ENCODE results near the gene PRPF18.

Gene PRPF18

DNA sequence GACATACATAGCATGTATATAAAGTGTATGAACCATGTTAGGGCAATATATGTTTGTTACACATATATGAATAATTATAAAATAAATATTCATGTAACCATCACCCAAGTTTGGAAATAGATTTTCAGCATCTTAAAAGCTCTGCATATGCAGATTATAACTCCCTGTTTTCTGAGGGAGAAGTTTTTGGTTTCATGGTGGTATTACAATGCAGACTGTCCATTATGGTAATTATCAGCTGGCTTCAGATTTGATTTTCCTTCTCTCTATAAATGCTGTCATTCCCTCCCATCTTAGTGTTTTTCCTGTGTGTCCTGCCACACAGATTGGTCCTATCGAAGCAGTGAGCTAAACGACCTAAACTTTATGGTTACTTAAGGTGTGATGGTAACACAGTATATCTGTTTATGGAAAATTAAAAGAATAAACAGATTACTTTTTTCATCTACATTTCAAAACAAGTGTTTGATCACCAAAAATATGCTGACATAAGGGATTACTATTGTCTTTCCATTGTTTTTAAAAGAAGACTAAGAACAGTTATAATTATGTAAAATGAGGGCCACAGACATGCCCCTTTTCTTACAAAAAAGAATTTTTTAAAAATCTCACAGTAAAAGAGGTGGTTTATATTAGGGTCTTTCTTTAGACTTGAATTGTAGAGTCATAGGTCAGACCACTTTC is 17.7 kb downstream of the PRPF18 start:
- no peak for DNase-seq (ENCODE audit: low read depth)

DNA sequence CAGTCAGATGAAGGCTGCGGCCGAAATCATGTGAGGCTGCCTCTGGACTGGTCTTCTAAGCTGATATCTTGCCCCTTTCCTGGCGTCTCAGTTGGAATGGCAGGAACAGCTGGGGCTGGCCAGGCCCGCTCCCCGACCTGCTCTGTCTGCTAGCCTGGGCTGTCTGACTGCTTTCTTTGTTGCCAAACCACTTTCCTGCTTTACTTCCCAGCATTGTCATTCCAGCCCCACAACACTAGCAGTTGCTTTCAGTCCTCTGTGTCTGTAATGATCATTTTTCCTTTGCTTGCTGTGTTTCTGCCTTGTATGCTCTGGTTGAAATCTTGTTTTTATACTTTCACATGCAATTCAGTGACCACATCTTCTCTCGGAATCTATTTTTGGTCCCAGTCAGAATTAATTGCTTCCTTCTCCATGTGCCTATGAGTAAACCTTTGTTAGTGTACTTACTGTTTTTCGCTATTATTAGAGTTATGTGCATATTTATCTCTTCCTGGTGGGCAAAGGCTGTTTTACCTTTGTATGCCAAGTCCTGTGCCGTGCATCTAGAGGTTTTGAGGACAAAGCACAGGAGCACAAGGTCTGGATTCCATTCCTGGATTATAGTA is 21.6 kb downstream of the PRPF18 start:
- no peak for DNase-seq (ENCODE audit: low read depth)

DNA sequence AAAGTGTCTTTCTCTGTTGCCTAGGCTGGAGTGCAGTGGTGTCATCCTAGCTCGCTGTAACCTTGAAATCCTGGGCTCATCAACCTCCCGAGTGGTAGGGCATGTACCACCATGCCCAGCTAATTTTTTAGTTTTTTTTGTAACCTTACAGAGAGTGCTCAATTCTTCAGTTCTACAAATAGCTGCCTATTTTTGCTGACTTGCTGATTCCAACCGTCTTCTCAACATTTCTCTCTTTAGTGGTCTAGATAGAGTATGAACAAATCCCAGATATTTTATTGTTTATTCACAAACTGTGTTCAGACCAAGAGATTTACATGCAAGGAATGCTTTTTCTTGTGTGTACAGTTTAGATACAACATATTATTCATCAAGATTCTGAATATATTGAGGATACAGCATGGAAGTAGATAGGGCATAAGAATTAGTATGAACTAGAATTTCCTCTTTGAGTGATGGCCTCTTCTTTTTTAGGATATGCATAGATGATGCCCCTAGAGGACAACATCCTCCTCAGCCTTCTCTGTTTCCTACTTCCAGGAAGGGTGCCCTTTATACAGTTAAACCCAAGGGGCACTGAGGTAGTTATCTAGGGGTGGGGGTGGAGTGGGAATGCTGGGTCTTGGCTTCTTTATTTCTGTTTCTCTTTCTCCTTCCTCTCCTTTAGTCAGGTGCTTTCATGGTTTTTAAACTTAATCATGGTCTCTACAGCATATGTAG is 26.0 kb downstream of the PRPF18 start:
- no peak for DNase-seq (ENCODE audit: low read depth)

DNA sequence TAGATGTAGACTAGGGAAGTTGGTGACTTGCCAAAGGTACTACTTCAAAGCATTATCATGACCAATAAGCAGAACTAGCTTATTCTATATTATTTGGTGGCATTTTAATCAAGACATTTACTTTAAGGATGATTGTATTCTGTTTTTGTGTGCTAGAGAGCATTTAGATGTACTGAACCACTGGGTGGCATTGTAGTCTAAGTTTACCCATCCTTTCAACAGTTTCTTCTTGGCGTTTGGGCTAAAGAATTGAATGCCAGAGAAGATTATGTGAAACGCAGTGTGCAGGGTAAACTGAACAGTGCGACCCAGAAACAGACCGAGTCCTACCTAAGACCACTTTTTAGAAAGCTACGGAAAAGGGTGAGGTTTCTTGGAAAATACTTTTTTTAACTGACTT is 26.8 kb downstream of the PRPF18 start:
- no peak for DNase-seq (ENCODE audit: low read depth)

DNA sequence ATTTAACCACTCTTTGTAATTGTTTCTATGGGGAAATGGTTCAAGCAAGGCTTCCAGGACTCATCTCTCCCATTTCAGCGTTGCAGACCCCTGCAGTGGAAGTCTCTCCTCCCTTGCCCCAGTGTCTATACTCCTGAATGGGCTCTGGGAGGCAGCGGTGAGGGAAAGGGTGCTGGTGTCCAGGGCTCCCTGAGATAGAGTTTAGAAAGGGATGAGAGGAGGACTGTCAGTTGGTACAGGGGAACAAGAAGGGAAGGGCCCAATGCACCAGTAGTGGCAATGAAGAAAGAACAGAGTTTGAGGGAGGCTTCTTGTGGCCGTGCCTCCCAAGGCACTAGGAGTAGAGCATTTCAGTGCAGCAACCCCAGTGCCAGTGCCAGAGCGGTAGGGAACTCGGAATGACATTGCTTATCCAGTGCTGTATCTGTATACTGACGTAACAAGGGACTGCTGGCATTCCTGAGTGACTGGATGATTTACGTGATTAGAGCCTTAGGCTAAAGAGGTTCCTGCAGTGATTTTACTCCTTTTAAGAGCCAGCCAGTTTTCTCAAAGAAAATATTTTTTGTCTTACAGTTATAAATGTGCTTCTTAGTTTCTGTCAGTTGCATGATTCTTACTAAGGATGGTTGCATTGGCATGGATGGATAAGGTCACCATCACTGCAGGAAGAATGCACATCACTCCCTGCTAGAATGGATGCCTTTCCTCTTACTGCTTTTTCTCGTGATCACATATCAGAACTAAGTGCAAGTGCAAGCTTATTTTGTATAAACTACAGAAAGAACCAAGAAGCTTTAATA is 28.0 kb downstream of the PRPF18 start:
- no peak for DNase-seq (ENCODE audit: low read depth)

DNA sequence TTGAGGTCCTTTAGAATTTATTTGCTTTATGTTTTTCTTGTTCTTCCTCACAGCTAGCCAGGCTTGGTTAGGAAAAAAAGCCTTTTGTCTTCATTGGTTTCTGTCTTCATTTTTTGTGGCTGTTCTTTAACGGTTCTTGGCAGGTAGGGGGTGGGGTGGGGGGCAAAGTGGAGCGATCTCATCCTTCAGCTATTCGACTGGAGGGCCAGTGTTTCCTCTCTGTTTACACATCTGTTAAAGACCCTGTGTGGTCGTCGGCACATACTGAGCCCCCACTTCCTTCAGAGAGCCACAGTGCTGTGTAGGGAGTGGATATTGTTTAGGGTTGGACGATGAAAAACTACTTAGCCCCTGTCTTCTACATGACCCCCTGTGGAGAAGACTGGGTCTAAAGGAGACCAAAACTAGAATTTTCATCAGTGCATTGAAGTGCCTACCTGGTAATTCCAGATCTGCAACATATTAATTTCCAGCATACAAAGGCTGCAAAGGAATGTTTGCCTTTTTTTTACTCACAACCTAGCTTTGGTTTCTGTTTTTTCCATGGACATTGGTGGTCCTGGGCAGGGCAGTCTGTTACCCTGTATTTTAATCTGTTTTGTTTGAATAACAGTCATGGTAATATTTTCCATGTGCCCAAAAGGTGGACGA is 29.0 kb downstream of the PRPF18 start:
- DNase-seq (ENCODE audit: low read depth) = no peak

DNA sequence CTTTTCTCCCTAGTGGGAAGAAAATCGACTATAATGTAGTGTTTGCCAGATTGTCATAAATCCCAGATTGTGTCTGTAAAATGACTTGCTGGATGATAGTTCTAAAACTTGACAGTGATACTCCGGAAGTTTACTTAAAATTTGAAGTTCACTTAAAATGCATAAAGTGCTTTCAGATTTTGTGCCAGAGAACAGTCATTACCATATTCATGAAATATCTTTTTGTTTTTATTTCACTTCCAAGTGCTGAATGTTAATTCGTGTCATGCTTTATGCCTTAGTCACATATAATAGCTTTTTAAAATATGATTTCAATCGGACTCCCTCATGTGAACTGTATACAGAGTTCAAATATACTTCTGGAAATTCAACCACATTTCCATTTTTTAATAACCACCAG is 30.4 kb downstream of the PRPF18 start:
- no peak for DNase-seq (ENCODE audit: low read depth)

DNA sequence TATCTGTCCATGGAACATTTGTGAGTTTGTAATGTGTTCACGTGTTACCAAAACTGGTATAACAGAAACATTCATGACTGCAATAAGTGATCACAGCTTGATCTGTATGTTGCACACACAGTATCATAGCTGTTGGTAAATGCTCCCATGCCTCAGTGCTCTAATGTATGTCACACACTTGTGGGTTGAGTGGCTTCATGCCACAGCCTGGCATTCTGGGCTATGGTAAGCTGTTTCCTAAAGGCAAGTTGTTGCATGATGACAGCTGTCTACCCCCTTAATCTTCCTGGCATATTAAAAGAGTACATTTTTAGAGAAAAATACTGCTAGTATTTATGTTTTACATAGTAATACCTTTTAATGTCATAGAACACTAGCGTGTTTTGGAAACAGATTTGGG is 35.2 kb downstream of the PRPF18 start:
- DNase-seq (ENCODE audit: low read depth) = no peak

DNA sequence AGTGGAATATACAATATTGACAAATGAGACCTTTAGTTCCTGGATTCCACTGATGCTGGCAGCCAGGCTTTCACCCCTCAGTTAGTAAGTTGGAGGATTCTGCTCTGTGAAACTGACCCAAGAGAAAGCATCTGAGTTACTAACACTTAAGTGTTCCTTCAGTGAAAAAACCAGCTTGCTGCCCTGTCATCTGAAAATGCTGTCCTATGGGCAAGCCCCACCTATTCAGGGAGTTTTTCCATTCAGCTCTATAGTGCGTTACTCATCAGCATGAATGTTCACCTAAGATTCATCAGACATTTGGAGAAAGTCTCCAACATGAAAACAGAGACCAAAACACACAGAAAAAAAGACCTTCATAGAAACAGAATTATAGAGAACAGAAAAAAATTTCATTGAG is 37.9 kb downstream of the PRPF18 start:
- DNase-seq (ENCODE audit: low read depth) = no peak

DNA sequence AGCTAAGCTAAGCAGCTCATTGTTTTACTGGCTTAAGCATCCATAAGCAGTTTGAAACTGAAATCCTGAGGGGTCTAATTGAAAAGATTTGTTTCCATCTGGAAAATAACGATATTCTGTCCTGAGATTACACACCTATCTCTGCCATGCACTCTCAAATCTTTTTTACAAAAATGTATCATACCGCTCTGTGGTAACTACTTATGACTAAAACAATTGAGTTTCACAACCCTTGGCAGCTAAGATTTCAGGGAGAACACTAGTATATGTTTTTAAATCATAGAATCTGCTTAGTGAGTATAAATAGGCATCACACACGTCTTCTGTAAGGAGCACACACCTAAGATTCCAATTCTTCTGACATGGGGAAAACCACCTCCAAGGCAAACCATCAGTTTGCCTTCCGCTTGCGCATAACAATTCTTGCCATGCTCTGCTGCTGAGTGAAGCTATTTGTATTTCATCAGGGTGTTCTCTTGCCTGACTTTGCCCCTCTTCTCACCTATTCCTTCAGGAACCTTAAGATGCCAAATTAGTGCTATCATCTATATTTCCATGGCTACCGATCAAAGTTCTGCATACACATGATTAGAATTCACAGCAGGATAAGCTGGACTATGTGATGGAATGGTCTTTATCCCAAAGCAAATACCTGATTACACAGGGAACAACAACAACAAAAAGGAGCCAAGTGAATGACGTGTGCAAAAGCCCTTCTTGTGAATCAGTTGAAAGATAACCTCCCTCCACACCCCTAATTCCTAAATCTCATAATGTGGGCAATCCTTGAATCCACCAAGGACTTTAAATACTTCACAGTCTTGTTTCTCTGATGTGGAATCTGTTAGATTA is 40.9 kb downstream of the PRPF18 start:
- no peak for DNase-seq (ENCODE audit: low read depth)

DNA sequence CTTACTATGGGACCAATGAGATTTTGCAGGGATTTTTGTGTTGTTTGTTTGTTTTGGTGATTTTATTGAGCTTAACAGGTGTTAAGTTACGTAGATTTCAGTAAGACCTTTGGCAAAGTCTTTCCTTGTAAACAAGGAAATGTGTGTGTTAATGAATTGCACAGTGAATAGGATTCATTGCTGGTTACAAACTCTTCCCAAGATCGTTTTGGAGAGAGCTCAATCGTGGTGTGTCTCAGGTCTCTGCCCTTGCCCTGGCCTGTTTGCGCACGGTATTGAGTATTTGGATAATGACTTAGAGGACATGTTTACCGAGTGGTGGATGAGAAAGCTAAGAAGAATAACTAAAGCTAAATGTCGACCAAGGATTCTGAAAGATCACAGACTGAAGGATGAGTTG is 41.9 kb downstream of the PRPF18 start:
- no peak for DNase-seq (ENCODE audit: low read depth)

DNA sequence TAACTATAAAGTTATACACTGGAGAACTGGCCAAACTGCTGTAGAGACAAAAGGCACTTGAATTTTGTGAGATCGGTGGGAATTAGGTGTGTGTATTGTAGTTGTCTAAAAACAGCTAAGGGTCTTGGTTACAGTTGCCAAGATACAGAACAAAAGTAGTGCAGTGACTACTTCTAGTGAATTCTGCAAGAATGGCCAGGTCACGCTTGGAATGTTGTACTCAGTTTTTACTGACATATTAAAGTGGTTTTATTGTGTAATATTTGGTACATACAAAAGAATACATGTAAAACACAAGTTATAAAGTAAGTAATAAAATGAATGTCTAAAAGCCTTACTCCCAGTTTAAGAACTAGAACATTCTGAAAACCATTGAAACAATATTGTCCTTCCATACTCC is 42.4 kb downstream of the PRPF18 start:
- no peak for DNase-seq (ENCODE audit: low read depth)

DNA sequence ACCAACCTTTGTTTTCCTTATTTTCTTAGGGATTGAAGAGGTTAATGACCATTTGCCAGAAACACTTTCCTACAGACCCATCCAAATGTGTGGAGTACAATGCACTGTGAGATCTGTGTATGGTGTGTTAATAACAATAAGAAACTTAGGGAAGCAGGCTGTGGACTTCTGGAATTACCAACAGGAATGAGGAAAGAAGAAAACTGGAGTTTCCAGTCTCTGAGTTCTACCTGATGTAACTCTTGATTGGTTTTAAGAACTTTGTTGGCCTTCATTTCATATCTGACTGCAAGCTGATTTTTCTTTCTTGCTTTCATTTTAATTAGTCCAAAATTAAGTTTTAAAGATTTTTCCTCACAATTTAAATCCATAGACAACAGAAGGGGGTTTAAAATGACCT is 43.5 kb downstream of the PRPF18 start:
- no peak for DNase-seq (ENCODE audit: low read depth)

DNA sequence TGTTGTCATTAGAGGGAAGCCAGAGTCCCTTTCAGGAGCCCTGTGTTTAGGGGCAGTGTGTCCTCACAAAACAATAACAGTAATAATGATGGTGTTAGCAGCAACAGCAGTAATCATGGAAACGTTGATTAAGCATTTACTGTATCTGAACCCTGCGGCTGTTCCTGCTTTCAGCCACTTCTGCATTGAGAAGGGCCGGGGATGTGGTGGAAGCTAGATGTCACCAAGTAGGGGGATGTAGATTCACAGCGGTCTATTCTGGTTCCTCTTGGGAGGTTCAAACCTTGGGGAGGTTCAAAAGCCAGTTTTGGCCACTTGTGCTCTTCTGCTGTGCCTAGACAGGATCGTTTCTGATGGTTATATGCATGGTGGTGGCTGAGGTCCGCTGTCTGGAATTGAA is 44.8 kb downstream of the PRPF18 start:
- no peak for DNase-seq (ENCODE audit: low read depth)

DNA sequence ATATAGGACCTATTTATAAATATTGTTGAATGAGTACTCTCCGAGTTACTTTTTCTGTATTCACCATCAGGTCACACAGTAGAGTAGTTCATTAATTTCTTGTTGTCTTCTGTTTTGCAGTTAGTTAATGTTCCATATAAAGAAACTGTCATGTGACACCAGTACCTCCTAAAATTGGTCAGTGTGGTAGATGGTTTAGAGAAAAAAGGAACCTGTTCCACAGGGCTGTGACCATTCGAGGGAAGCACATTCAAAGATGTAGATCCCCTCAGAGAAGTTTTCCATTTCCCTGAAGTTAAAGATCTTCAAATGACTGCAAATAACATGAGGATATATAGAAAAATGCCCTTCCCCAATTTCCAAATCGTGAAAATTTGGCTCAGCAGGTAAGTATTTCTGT is 45.7 kb downstream of the PRPF18 start:
- DNase-seq (ENCODE audit: low read depth) = no peak

DNA sequence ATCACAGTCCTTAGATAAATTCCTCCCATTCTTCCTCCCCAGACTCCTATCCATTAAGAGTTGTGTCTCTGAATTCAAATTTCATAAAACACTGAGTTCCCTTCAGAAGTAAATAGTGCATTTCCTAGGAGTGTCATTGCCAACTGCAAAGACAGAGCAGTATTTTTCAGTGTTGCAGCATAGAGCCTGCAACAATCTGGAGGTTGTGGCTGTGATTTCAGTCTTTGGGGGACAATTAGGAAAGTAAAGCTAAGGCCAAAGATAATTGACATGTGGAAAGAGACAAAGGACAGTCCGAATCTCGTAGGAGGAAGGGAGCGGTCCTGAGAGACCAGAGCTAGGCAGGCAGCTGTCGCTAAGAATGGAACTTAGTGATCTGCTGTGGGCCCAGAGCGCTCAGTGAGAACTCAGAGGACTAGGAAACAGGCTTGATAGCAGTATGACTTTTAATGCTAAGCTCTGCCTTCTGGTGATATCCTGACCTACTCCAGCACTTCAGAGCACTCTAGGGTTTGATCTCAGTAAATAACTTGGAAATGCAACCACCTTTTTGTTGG is 46.2 kb downstream of the PRPF18 start:
- DNase-seq (ENCODE audit: low read depth) = no peak

DNA sequence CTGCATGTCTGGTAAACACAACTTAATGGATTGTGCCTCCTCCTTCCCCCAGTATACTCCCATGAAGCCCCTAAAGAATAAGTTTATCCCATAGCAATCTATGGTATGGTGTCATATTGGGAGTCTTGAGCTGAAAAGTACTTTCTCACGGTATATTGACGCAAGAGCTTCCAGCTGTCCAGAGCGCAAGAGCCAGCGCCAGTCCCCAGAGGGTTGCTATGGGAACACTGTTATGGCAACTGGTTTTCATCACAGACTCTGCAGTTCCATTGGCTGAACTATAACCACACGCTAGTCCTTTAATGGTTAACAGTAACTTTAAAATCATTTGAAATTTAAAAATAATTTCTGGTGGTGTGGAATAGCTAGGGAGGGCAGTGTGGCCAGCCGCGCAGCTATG is 46.9 kb downstream of the PRPF18 start:
- no peak for DNase-seq (ENCODE audit: low read depth)

DNA sequence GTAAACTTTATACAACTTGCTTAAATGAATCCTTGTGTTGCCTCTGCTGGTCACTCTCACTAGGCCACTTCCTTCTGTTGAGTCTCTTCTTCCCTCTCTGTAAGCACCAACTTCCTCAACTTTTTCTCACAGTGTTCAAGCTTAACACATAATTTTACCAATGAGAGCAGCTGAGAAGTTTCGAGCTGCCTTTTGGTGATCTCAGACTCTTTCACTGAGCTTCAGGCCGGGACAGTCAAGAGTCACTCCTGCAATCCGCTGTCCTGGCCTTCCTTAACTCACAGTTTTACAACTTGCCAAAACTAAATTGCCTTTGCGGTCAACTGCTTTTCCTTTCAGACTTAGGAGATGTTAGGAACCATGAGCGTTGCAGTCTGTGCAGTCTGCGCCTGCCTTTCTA is 47.4 kb downstream of the PRPF18 start:
- DNase-seq (ENCODE audit: low read depth) = no peak

DNA sequence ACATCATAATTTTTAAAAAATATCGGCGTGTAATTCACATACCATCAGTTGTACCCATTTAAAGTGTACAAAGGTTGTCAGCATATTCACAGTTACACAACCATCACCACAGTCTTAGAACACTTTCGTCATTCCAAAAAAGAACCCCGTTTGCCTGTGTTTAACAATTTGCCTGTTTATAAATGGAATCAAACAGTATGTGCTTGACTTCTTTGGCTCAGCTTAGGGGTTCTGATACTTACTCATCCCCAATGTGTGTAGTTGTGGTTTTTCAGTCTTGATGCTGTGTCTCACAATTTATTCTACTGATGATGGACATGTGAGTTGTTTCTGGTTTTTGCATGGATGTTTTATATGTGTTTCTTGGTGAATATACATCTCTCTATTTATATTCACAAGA is 50.0 kb downstream of the PRPF18 start:
- DNase-seq (ENCODE audit: low read depth) = no peak

DNA sequence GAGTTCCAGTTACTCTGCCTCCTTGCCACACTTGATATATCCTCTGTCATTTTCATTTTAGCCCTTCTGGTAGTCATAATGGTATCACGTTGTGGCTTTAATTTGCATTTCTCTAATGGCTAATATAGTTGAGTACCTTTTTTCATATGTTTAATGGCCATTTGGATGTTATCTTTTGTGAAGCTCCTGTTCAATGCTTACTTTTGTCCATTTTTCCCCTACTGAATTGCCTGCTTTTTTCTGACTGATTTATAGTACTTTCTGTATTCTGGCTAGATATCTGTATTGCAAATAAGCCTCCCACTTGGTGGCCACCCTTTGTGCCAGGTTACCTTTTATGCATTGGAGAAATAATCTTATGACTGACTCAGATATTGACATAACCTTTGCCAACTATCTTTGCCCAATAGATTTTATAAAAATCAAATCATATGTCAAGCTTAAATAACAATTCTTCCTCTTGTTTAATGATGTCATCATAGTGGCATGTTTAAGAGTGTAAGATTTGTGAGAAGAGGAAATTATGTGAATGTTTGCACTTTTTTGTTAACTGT is 50.6 kb downstream of the PRPF18 start:
- DNase-seq (ENCODE audit: low read depth) = no peak

DNA sequence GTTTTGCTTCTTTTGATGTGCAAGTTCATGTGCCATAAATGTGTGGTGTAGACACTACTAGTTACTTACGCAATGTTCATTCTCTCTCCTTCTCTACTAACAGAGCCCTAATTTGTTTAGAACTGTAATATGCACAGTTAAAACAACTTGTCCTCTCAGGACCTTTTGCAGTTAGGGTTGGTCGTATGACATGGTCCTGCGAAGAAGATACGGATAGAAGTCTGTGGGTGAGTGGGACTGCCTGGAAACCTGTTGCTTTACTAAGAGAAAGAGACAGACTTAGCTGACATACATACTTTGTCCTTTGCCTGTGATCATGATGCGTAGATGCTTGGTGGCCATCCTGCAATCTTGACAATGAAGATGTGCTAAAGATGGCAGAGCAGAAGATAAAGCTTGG is 51.1 kb downstream of the PRPF18 start:
- no peak for DNase-seq (ENCODE audit: low read depth)

Measured in T-helper 22 cell (primary cell).